Thyroid gland (tissue), 4 donors: Measurements from ENCODE around the gene CSTPP1. TPM values are rescaled to one million over a fixed set of nuclear protein-coding genes. Genes with fewer than 3 reads are reported as not detected.

ENCODE experiments used
- DNase-seq, 2 donors: peaks; one replicate each; pipeline ENCODE4 v3.0.0-alpha.2; 2019
- H3K27ac ChIP-seq, 3 donors: fragments of 200-600 bp; sonication (generic); 1 replicate in 2 of 3; 2 replicates in 1 of 3; pipeline ENCODE4 v1.5.1; 2016 to 2019; ENCODE audit warnings: mild to moderate bottlenecking in 1 of 3, moderate library complexity in 1 of 3
- H3K27me3 ChIP-seq: fragments of 200-600 bp; sonication (generic); one replicate; pipeline ENCODE4 v1.5.1; 2019
- H3K36me3 ChIP-seq, 2 donors: fragments of 200-600 bp; sonication (generic); one replicate each; pipeline ENCODE4 v1.5.1; 2016 to 2019
- H3K4me1 ChIP-seq, 2 donors: fragments of 200-600 bp; sonication (generic); one replicate each; pipeline ENCODE4 v1.5.1; 2017 to 2019
- H3K4me3 ChIP-seq, 3 donors: fragments of 200-600 bp; sonication (generic); replicated peaks in 1 of 3; 1 replicate in 2 of 3; 2 replicates in 1 of 3; pipeline ENCODE4 v1.5.1; 2016; ENCODE audit warnings: mild to moderate bottlenecking in 1 of 3
- H3K9me3 ChIP-seq: fragments of 200-600 bp; sonication (generic); one replicate; pipeline ENCODE4 v1.5.1; 2017
- POLR2A ChIP-seq, 2 donors: fragments of 450-650 bp; IDR thresholded peaks; one replicate each; pipeline ENCODE4 v1.6.1; 2017; ENCODE audit warnings: antibody characterized with exemption in 2 of 2, mild to moderate bottlenecking in 2 of 2, moderate library complexity in 1 of 2
- WGBS, 2 donors: methylation state at CpG; one replicate each; pipeline ENCODE4 v1.1.5; 2017; 5-methylcytosine and 5-hydroxymethylcytosine counted together
- intact Hi-C: fragments of 100-400 bp; cut with DNase I; formaldehyde crosslinking; loops from one replicate; pipeline ENCODE4 v1.15.1; 2023
- total RNA-seq, 4 donors: library from RNA; depleted of rRNA; stranded (reverse); fragments of >200 nt; gene quantifications; one replicate each; pipeline ENCODE4 v1.2.3, GENCODE V29; 2016
- TF ChIP-seq, protein P1 (sequence below), 6 experiments: fragments of 200-600 bp in 3 of 6; fragments of 450-650 bp in 3 of 6; sonication (generic) in 3 of 6; IDR thresholded peaks; one replicate each; pipeline ENCODE4 v1.5.1; 2016 to 2019; ENCODE audit warnings: antibody characterized with exemption in 6 of 6, mild to moderate bottlenecking in 2 of 6, inconsistent platforms in 1 of 6, moderate library complexity in 1 of 6

The CSTPP1 gene
- total RNA-seq = 10 to 100 TPM; 29.4 to 65.8 (median 45.7) TPM

GRCh38 chr11:46936138-46937110, at the start of gene CSTPP1:
Gene CSTPP1, plus strand, starts transcription at chr11:46936761. Its CDS starts 45 bp downstream, at chr11:46936806.
- intact Hi-C loops = no loop called here
- H3K27ac ChIP-seq = peak within 1 kb of the TSS in 2 of 3 donors; percentile 13 to 20
- peaks cover 4 to 13% of the 10 kb centered on the region in 2 donors for H3K4me1 ChIP-seq
- TF ChIP-seq, protein P1, sequence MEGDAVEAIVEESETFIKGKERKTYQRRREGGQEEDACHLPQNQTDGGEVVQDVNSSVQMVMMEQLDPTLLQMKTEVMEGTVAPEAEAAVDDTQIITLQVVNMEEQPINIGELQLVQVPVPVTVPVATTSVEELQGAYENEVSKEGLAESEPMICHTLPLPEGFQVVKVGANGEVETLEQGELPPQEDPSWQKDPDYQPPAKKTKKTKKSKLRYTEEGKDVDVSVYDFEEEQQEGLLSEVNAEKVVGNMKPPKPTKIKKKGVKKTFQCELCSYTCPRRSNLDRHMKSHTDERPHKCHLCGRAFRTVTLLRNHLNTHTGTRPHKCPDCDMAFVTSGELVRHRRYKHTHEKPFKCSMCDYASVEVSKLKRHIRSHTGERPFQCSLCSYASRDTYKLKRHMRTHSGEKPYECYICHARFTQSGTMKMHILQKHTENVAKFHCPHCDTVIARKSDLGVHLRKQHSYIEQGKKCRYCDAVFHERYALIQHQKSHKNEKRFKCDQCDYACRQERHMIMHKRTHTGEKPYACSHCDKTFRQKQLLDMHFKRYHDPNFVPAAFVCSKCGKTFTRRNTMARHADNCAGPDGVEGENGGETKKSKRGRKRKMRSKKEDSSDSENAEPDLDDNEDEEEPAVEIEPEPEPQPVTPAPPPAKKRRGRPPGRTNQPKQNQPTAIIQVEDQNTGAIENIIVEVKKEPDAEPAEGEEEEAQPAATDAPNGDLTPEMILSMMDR (IDR thresholded peaks at IDR 0.05) = no peak
- peak in 1 of 2 donors; percentile 13 for TF ChIP-seq POLR2A (IDR thresholded peaks at IDR 0.05)
- 24 to 30% methylated on average over 32 to 38 of the region's 41 CpGs for WGBS, 2 donors
- no peaks in the 10 kb centered on the region for H3K36me3 ChIP-seq
- H3K27me3 ChIP-seq = no peaks in the 10 kb centered on the region
- H3K9me3 ChIP-seq = no peaks in the 10 kb centered on the region
- H3K4me3 ChIP-seq = peak within 1 kb of the TSS; percentile 38 to 47 (median 39)
- peak; percentile 96 for DNase-seq

DNA sequence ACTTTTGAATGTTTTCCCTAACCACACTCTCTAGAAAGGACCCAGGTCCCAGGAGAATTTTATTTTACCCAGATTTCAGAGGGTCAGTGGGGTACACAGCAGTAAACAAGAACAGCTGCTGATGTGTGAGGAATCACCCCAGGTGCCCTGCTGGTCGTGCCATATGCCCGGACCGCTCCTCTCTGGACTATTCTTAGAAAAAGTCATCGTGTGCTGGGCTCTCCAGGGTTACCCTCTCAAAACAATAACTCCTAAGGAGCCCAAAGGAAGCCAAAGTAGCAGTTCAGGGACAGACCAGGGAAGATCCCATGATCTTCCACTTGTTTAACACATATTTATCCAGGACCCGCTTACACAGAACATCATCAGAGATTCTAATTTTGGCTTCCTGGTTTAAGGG, 47.9 kb upstream of the CSTPP1 start:
- Histone ChIP-seq H3K9me3 (no peaks in the 10 kb centered on the region), H3K4me1 (no peaks in the 10 kb centered on the region), H3K4me3 (no peak overlapping the region), H3K27me3 (no peaks in the 10 kb centered on the region), H3K36me3 (no peaks in the 10 kb centered on the region), H3K27ac (no peak overlapping the region)
- DNase-seq = no peak
- TF ChIP-seq POLR2A (IDR thresholded peaks at IDR 0.05) = no peak
- TF ChIP-seq, protein P1 (IDR thresholded peaks at IDR 0.05) = no peak
- WGBS, 2 donors = 86 to 90% methylated on average over 5 of the region's 5 CpGs
- intact Hi-C loops = loop anchor here (2.0 to 10.0 kb wide), 2 partner anchors 266 to 466 kb away; partner anchors contain the start of gene MYBPC3

DNA sequence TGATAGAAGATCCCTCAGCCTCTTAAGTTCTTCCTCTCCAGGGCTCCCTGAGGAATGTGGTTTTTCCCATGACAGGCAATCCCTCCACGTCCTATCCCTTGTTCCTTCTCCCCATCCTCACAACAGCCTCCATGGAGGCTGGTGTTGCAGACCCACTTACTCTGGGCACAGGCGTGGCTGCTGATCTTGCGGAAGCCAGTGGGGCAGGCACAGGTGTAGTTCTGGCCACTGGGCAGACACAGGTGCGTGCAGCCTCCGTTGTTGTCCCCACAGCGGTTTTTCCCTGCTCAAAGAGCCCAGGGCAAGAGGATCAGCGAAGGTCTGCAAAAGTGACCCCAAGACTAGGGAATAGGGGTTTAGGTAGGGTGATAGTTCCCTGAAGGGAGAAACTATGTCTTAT, 47.3 kb upstream of the CSTPP1 start:
- 87 to 88% methylated on average over 7 of the region's 7 CpGs for WGBS, 2 donors
- intact Hi-C loops = loop anchor here (2.0 to 10.0 kb wide), 2 partner anchors 266 to 466 kb away; partner anchors contain the start of gene MYBPC3
- Histone ChIP-seq H3K36me3 (no peaks in the 10 kb centered on the region), H3K27ac (no peak overlapping the region), H3K4me1 (no peaks in the 10 kb centered on the region), H3K27me3 (no peaks in the 10 kb centered on the region), H3K4me3 (no peak overlapping the region), H3K9me3 (no peaks in the 10 kb centered on the region)
- DNase-seq = no peak
- TF ChIP-seq, protein P1 (IDR thresholded peaks at IDR 0.05) = no peak

DNA sequence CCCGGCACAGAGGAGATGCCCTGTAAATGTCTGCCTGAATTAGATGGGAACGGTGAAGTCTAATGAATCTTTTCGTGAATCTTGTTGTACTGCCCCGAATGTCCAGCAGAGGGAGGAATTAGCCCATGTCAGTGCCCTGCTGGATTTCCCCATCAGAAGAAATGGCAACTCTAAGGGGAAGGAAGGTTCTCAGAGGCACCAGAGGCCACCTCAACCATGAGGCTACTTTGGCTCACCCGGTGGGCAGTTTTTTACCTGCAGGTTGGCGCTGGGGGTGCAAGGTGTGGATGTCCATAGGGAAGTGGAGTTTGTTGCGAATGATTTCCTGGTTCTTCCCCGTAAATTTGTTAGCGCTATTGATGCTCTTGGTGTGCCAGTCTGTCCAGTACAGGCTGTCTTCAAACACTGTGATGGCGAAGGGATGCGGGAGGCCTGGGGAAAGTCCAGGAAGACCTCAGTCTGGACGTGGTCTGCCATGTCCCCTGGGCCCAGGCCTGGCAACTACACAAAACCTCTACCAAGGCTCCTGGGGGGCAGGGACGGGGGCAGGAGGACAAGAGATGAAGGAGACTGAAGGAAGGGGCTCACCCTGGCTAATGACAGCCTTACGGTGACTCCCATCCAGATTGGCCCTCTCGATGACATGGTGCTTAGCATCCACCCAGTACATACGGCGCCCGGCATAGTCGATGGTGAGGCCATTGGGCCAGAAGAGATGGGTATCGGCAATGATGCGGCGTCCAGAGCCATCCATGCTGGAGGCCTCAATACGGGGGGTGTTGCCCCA, 46.7 kb upstream of the CSTPP1 start:
- intact Hi-C loops = loop anchor here (2.0 to 10.0 kb wide), 2 partner anchors 265 to 465 kb away; partner anchors contain the start of gene MYBPC3
- 63 to 67% methylated on average over 22 to 23 of the region's 23 CpGs for WGBS, 2 donors

More for the DNA sequence above, 46.7 kb upstream of the CSTPP1 start:
- no peak overlapping the region for H3K27ac ChIP-seq
- TF ChIP-seq, protein P1 (IDR thresholded peaks at IDR 0.05) = peak; percentile 71 to 95 (median 84)
- TF ChIP-seq POLR2A (IDR thresholded peaks at IDR 0.05) = no peak
- no peaks in the 10 kb centered on the region for H3K36me3 ChIP-seq
- H3K4me3 ChIP-seq = no peak overlapping the region
- no peaks in the 10 kb centered on the region for H3K27me3 ChIP-seq
- H3K4me1 ChIP-seq = no peaks in the 10 kb centered on the region
- DNase-seq = peak; percentile 69 to 75
- H3K9me3 ChIP-seq = no peaks in the 10 kb centered on the region
